NCI-H146 treated with DMSO at 0.1 percent for 48 hours (cell line): ENCODE results near the gene CCDC188.

ENCODE experiments used
- DNase-seq: peaks from one replicate; lab custom pipeline; 2025; ENCODE audit not compliant: unreplicated experiment; lab: John Stamatoyannopoulos, UW

CCDC188 gene

GRCh38 chr22:20135806-20136602, 14.9 kb downstream of the CCDC188 start:
- DNase-seq = no peak

- no peak for DNase-seq
These were observed 15.6 kb downstream of the CCDC188 start for GRCh38 chr22:20135265-20135664.

GRCh38 chr22:20133930-20134549, 16.8 kb downstream of the CCDC188 start:
- DNase-seq = no peak

GRCh38 chr22:20132686-20133246, 18.1 kb downstream of the CCDC188 start:
- DNase-seq = no peak

- no peak for DNase-seq
These were observed 18.8 kb downstream of the CCDC188 start for GRCh38 chr22:20131859-20132685.

GRCh38 chr22:20131597-20131858, 19.3 kb downstream of the CCDC188 start, which contains the start of gene ZDHHC8:
Gene ZDHHC8 (plus strand): TSS chr22:20131804. CDS start chr22:20131948, 144 bp downstream.
- no peak for DNase-seq

GRCh38 chr22:20130731-20131596, 19.9 kb downstream of the CCDC188 start:
- DNase-seq = no peak

GRCh38 chr22:20130319-20130718, 20.5 kb downstream of the CCDC188 start:
- no peak for DNase-seq

GRCh38 chr22:20129747-20130014, 21.2 kb downstream of the CCDC188 start:
- DNase-seq = no peak

GRCh38 chr22:20128902-20129746, 21.7 kb downstream of the CCDC188 start:
- no peak for DNase-seq

- DNase-seq = no peak
These were observed 22.3 kb downstream of the CCDC188 start for GRCh38 chr22:20128619-20128901.

- no peak for DNase-seq
These were observed 22.8 kb downstream of the CCDC188 start for GRCh38 chr22:20127869-20128618.

GRCh38 chr22:20127318-20127868, 23.5 kb downstream of the CCDC188 start:
- no peak for DNase-seq

- DNase-seq = no peak
These were observed 24.4 kb downstream of the CCDC188 start for GRCh38 chr22:20126284-20127029.

GRCh38 chr22:20125201-20126174, 25.4 kb downstream of the CCDC188 start:
- DNase-seq = no peak

GRCh38 chr22:20124083-20124787, 26.6 kb downstream of the CCDC188 start:
- no peak for DNase-seq
